Measurements from ENCODE around the gene HNRNPK.

The HNRNPK gene

GRCh38 chr9:83992407-83992806 is 12.4 kb upstream of the HNRNPK start:
- peaks cover 9% of the 10 kb centered on the region for H3K4me1 Mint-ChIP-seq

GRCh38 chr9:83991355-83991754 is 11.3 kb upstream of the HNRNPK start:
- TF ChIP-seq CTCF (IDR thresholded peaks at IDR 0.05; ENCODE audit: unreplicated experiment in 3 of 3) = no peak
- Mint-ChIP-seq H3K9me3 (no peaks in the 10 kb centered on the region), H3K36me3 (ENCODE audit: low read depth) (peaks cover 35% of the 10 kb centered on the region), H3K27ac (no peak overlapping the region), H3K4me3 (no peak overlapping the region), H3K4me1 (peaks cover 7% of the 10 kb centered on the region), H3K27me3 (ENCODE audit: low read depth) (no peaks in the 10 kb centered on the region)

More at GRCh38 chr9:83992407-83992806, 12.4 kb upstream of the HNRNPK start:
- H3K27me3 Mint-ChIP-seq (ENCODE audit: low read depth) = no peaks in the 10 kb centered on the region
- no peaks in the 10 kb centered on the region for H3K9me3 Mint-ChIP-seq
- no peak overlapping the region for H3K4me3 Mint-ChIP-seq
- H3K36me3 Mint-ChIP-seq (ENCODE audit: low read depth) = peaks cover 39% of the 10 kb centered on the region
- TF ChIP-seq CTCF (IDR thresholded peaks at IDR 0.05; ENCODE audit: unreplicated experiment in 3 of 3) = no peak
- no peak overlapping the region for H3K27ac Mint-ChIP-seq

GRCh38 chr9:83988411-83988810 is 8.4 kb upstream of the HNRNPK start:
- H3K27me3 Mint-ChIP-seq (ENCODE audit: low read depth) = no peaks in the 10 kb centered on the region
- TF ChIP-seq CTCF (IDR thresholded peaks at IDR 0.05; ENCODE audit: unreplicated experiment in 3 of 3) = no peak
- H3K9me3 Mint-ChIP-seq = no peaks in the 10 kb centered on the region

GRCh38 chr9:83987402-83987791 is 7.4 kb upstream of the HNRNPK start:
- H3K27me3 Mint-ChIP-seq (ENCODE audit: low read depth) = no peaks in the 10 kb centered on the region
- peaks cover 27% of the 10 kb centered on the region for H3K36me3 Mint-ChIP-seq (ENCODE audit: low read depth)
- H3K4me3 Mint-ChIP-seq = no peak overlapping the region
- H3K27ac Mint-ChIP-seq = no peak overlapping the region
- peaks cover 10% of the 10 kb centered on the region for H3K4me1 Mint-ChIP-seq
- no peaks in the 10 kb centered on the region for H3K9me3 Mint-ChIP-seq
- TF ChIP-seq CTCF (IDR thresholded peaks at IDR 0.05; ENCODE audit: unreplicated experiment in 3 of 3) = no peak

More at GRCh38 chr9:83988411-83988810, 8.4 kb upstream of the HNRNPK start:
- Mint-ChIP-seq H3K4me1 (peaks cover under 1% of the 10 kb centered on the region), H3K36me3 (ENCODE audit: low read depth) (peaks cover 30% of the 10 kb centered on the region), H3K27ac (no peak overlapping the region), H3K4me3 (no peak overlapping the region)

- no peak for TF ChIP-seq CTCF (IDR thresholded peaks at IDR 0.05; ENCODE audit: unreplicated experiment in 3 of 3)
- no peak overlapping the region for H3K4me3 Mint-ChIP-seq
- H3K27me3 Mint-ChIP-seq (ENCODE audit: low read depth) = no peaks in the 10 kb centered on the region
- H3K9me3 Mint-ChIP-seq = no peaks in the 10 kb centered on the region
- no peak overlapping the region for H3K27ac Mint-ChIP-seq
- peaks cover 24% of the 10 kb centered on the region for H3K36me3 Mint-ChIP-seq (ENCODE audit: low read depth)
- peaks cover 10% of the 10 kb centered on the region for H3K4me1 Mint-ChIP-seq
Observed at GRCh38 chr9:83986765-83987401, 6.9 kb upstream of the HNRNPK start.

GRCh38 chr9:83986195-83986594 is 6.2 kb upstream of the HNRNPK start:
- Mint-ChIP-seq H3K9me3 (no peaks in the 10 kb centered on the region), H3K27ac (no peak overlapping the region), H3K36me3 (ENCODE audit: low read depth) (peaks cover 20% of the 10 kb centered on the region), H3K4me1 (peaks cover 10% of the 10 kb centered on the region), H3K4me3 (no peak overlapping the region), H3K27me3 (ENCODE audit: low read depth) (no peaks in the 10 kb centered on the region)
- no peak for TF ChIP-seq CTCF (IDR thresholded peaks at IDR 0.05; ENCODE audit: unreplicated experiment in 3 of 3)
